Suppressor macrophage (primary cell): Measurements from ENCODE around the gene EPS8L1.
"Not testable (repeated sequence)": the region's sequence is repeated elsewhere in the genome, so short reads cannot be mapped to it uniquely, and the experiment has no call there.

Experiments used
- DNase-seq, 4 experiments: peaks; one replicate each; pipeline ENCODE4 v3.0.0-alpha.2; 2020 to 2022
- total RNA-seq, 17 experiments: gene quantifications; one replicate each; lab custom pipeline; 2026; ENCODE audit warnings: mixed read lengths in 6 of 17, inconsistent platforms in 3 of 17; lab: John Stamatoyannopoulos, UW

The EPS8L1 gene
- 0.35 to 7.5 (median 1.7) reads per million in 17 experiments for total RNA-seq

DNA sequence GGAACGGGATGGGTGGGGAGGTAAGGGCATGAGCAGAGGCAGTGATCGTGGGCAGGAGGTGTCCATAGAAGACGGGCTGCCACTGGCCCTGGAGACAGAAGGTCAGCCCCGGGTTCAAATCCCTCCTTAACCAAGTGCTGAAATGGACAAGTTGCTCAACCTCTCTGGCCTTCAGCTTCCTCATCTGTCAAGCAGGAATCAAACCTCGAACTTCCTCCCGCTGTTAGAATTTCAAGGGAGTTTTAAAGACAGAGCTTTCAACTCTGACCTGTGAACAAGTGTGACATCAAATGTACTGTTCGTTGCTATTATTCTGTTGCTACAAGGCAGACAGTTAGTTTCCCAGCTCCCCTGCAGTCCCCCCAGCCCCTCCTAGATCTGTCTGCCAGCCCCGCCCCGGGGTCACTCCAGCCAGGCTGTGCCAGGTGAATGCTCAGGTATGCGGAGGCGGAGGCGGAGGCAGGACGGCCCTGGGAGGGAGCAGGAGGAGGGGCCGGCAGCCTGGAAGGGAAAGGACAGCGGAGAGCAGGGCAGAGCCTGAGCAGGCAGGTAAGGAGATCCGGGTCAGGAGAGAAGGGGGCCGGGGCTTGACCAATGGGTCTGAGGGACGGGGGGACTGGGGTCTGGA is at the start of gene EPS8L1:
Gene EPS8L1 (plus strand): TSS at position 499 of the 628 bp plus-strand sequence. CDS start 576 bp downstream, outside the sequence.
- peak; percentile 61 to 81 (median 74) for DNase-seq

DNA sequence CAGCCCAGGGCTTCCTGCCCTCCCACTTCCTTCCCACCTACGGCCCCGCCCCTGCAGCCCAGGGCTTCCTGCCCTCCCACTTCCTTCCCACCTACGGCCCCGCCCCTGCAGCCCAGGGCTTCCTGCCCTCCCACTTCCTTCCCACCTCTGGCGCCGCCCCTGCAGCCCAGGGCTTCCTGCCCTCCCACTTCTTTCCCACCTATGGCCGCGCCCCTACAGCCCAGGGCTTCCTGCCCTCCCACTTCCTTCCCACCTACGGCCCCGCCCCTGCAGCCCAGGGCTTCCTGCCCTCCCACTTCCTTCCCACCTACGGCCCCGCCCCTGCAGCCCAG is 48.6 kb upstream of the EPS8L1 start:
- DNase-seq, result not testable (repeated sequence)

DNA sequence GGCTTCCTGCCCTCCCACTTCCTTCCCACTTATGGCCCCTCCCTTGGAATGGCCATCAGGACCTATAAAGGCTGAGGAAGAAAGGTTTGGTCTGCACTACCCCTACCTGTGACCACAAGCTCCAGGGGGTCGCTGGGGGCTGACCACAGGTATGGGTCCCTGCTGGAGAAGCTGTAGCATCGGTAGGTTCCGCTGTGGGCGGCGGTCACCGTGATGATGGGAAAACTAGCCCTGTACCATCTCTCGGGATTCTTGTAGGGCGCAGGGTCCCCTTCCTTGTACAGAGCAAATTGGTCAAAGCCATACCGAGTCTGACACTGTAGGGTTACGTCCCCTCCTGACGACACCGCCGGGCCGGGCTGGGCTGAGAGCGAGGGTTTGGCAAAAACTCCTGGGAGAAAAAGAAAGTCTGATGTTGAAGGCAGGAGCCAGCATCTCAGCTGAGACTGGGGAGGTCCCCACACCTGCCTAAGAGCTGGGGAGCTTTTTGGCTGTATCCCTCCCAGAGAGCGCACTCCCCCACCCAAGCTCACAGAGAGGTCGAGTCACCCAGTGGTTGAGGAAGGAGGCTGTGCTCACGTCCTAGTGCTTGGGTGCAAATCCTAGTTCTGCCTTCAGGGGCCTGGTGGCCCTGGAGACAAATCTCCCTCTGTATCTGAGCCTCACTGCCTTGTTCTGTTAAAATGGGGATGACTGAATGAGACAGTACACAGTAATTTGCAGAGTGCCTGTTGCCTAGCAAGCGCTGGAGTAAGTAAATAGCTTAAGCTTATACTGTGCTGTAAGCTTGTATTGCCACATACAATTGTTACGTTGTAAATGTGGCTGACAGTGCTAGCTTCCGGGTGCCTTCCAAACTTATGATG is 48.0 kb upstream of the EPS8L1 start:
- peak in 2 of 4 experiments; percentile 16 to 27 for DNase-seq

DNA sequence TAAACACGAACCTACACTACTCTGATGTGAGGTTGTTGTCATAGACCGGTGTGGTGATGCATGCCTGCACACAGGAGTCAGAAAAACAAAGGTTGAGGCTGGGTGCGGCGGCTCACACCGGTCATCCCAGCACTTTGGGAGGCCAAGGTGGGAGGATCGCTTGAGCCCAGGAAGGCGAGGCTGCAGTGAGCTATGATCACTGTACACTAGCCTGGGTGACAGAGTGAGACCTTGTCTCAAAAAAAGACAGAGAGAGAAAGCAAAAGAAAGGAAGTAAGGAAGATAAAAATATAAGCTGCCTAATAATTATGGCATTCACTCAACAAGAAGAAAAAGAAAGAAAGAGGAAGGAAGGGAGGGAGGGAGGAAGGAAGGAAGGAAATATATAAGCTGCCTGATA is 46.9 kb upstream of the EPS8L1 start:
- no peak for DNase-seq

DNA sequence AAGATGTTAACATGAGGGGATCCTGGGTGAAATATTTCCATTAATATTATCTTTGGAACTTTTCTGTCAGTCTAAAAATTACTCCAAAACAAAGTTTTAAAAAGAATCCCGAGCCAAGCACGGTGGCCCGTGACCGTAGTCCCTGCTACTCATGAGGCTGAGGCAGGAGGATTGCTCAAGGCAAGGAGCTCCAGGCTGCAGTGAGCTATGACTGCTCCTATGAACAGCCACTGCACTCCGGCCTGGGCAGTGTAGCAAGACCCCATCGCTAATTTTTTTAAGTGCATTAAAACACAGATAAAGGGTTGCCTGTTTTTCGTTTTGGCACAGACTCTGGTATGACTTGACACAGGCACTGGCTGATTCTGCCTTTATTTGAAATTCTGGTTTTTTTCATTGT is 44.5 kb upstream of the EPS8L1 start:
- no peak for DNase-seq

DNA sequence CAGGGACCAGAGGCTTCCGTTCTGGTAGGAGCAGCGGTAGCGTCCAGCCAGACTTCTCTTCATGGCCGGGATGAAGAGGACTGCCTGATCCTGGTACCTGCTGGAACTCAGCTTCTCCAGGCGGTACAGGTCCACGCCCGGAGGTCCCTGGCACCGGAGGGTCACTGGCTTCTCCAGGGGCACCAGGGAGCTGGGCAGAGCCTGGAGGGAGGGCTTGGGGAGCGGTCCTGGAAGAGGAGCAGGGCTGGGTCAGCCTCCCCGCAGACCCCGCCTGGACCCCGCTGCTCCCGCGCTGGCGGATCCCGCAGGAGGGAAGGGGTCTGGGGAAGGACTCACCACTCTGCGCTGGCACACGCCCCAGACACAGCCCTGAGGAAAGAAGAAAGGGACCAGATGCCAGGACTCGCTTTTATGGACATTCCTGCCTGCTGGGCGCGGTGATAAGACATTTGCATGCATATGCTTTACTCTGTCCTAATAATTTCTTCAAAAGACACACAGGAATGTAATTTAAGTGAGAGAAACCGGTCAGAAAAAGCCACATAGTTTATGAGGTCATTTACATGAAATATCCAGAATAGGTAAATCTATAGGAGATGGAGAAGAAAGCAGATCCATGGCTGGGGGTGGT is 43.4 kb upstream of the EPS8L1 start:
- no peak for DNase-seq

DNA sequence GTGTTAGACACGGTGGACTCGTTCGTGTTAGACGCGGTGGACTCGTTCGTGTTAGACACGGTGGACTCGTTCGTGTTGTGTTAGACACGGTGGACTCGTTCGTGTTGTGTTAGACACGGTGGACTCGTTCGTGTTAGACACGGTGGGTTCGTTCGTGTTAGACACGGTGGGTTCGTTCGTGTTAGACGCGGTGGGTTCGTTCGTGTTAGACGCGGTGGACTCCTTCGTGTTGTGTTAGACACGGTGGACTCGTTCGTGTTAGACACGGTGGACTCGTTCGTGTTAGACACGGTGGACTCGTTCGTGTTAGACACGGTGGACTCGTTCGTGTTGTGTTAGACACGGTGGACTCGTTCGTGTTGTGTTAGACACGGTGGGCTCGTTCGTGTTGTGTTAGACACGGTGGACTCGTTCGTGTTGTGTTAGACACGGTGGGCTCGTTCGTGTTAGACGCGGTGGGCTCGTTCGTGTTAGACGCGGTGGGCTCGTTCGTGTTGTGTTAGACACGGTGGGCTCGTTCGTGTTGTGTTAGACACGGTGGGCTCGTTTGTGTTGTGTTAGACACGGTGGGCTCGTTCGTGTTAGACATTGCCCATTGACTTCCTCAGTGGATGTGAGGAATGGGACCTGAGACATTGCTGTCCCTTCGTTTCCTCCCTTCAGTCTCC is 42.6 kb upstream of the EPS8L1 start:
- DNase-seq, result not testable (repeated sequence)

DNA sequence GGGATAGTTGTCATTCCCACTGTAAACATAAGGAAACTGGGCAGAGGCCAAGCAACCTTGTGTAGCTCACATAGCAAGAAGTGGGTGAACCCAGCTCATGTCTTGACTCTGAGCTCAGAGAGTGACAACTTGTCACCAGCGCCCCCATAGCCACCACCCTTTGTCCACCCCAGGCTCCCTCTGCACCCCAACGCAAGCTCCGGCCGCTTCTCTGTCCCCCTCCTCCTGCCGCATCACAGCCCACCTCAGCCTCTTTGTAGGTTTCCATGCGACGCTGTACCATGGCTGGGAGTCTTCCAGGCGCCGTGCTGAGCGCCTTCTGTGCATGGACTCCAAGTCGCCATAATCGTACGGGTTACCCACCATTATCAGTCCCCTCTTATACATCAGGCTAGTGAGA is 40.9 kb upstream of the EPS8L1 start:
- DNase-seq, result no peak

DNA sequence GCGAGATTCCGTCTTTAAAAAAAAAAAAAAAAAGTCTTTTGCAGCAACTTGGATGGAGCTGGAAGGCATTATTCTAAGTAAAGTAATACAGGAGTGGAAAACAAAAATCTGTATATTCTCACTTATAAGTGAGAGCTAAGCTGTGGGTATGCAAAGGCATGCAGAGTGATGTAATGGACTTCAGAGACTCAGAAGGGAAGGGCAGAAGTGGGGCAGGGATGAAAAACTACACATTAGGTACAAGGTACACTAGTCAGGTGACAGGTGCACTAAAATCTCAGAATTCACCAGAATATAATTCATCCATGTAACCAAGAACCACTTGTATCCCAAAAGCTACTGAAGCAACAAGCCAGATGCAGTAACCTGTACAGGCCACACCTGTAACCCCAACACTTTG is 39.6 kb upstream of the EPS8L1 start:
- no peak for DNase-seq

DNA sequence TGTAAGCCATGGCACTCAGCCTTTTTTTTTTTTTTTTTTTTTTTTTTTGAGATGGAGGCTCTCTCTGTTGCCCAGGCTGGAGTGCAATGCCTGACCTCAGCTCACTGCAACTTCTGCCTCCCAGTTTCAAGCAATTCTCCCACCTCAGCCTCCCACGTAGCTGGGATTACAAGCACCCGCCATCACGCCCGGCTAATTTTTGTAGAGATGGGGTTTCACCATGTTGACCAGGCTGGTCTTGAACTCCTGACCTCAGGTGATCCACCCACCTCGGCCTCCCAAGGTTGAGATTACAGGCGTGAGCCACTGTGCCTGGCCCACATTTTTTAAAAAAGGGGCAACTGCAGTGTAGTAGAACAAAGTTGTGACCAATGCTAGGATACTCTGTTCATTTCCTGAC is 38.1 kb upstream of the EPS8L1 start:
- DNase-seq, result not testable (repeated sequence)

DNA sequence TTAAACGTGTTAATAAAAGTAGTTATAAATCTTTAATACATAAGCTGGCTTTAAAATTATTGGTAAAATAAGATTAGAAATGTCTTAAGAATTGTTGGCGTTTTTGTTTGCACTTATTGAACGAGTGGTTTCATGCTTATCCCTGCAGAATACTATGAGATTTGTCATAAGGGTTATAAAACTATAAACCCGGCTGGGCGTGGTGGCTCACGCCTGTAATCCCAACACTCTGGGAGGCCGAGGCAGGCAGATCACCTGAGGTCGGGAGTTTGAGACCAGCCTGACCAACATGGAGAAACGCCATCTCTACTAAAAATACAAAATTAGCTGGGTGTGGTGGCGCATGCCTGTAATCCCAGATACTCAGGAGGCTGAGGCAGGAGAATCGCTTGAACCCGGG is 35.0 kb upstream of the EPS8L1 start:
- DNase-seq, result not testable (repeated sequence)

DNA sequence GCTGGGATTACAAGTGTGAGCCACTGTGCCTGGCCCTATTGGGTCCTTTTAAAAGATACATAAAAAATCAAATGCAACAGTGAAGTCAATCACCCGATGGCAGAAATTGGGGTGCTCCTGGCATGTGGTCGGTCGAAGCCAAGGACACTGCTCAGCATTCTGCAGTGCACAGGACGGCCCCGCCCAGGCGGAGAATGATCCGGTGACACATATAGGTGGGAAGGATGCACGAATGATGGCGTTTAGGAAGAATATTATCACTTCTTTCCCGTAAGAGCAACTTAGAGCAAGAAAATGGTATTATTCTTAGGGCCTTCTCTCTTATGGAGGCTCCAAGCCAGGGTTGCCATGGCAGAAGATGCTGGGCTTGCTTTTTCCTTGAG is 34.4 kb upstream of the EPS8L1 start:
- no peak for DNase-seq

DNA sequence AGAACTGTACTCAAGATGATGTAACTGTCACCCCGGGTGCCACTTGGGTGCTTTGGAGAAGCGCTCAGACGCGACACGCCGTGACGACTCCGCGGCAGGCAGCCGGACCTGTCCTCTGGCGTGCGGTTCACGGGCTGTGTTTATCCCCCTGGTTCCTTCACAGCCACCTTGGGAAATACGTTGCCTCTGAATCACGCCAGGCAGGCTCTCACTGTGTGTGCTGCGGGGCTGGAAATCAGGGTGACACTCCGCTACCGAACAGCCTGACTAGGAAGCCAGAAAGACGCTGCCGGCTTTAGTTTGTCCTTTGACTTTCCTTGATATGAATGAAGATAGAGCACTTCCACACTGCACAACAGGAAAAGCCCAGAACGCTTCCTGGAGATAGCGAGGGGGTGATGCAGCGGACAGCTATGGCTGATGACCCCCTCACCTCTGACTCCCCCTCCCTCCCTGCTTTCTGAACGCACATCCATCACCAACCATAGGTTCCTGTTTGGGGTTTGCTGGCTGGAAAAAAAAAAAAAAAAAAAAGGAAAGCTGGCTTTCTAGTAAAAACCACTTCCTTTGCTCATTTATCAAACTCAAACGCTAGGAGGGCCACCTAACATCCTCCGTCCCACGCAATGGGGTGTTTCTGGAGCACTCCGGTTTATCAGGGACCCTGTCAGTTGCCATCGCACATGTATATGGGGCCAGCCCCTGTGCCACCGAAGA is 33.9 kb upstream of the EPS8L1 start:
- peak in 3 of 4 experiments; percentile 24 to 43 (median 32) for DNase-seq

DNA sequence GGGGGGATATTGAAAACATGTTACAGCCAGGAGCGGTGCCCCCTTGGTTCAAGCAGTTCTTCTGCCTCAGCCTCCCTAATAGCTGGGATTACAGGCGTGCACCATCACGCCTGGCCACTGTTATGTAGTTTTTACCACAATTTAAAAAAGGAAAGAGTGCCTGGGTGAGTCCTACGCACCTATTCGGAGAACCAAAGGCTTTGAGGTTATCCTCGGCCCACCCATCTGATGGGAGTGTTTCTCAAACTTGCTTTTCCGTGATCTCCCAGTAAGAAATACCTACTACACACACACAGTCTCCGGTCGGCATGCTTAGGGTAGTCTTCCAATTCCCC is 33.4 kb upstream of the EPS8L1 start:
- DNase-seq, result no peak

DNA sequence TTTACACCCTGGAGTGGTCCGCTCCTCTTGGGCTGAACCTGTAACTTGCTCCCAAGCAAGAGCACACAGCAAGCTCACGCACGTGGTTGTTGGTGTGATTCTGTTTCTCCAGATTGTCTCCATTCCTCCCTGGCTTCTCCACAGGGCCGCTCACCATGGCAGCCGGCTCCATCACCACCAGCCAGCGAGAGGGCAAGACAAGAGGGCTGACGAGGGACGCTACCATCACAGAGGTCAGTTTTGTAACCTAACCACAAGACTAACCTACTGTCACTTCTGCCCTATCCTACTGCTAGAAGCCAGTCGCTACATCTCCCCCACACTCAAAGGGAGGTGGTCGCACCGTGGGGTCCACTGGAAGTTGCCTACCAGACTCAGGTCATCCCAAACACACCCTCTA is 33.0 kb upstream of the EPS8L1 start:
- no peak for DNase-seq

DNA sequence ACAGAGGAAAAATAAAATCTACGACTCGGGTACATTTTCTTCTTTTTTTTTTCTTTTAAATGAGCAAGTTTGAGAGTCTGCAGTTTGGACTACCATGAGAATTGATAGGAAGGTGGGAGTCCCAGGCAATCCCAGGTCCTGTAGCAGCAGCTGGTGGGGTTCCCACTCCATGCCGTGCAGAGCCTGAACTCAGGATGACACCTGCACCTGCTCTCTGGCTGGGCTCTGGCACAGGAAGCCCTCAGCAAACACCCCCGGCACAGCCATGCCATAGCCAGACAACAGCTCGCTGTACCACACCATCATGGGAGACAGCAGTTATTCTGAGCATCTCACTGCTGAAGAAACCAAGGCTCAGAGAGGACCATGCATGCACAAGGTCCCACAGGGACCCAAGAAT is 31.4 kb upstream of the EPS8L1 start:
- no peak for DNase-seq

DNA sequence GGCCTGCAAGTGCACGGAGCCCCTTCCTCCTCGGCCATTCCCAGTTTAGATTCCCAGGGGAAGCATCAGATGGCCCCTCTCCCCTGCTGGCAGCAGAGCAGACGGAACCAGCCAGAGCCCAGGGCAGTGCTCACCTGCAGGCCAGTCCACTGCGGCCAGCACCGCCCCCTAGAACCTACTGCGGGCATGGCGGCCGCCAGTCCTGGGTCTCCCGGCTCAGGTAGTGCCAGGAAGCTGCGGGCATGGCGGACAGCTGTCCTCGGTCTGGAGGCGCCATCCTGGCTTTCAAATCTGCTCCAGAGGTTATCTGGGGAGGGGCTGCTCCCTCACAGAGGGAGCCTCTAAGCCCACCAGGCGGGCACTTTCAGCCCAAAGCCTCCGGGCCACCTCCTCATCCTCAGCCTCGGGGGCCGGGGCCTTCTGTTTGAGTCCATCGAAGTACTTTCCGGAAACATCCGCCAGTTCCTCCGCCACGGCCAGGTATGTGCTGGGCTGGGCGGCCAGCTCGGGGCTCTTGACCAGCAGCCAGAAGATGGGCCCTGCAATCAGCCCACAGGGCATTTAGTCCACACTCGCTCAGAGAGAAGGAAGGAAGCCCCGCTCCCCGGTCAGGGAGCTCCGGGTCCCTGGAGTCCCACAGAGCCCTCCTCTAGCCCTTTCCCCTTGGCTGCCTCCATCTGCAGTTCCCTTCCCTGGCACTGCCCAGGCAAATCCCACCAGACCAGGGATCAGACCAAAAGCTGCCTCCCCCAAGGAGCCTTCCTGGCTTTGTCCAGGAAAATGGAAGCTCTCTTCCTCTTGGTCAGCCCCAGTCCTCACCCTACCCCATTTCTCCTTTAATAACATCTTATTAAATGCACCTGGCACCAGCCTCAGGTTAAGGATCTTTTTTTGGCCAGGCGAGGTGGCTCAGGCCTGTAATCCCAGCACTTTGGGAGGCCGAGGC is 30.6 kb upstream of the EPS8L1 start:
- DNase-seq, result no peak

DNA sequence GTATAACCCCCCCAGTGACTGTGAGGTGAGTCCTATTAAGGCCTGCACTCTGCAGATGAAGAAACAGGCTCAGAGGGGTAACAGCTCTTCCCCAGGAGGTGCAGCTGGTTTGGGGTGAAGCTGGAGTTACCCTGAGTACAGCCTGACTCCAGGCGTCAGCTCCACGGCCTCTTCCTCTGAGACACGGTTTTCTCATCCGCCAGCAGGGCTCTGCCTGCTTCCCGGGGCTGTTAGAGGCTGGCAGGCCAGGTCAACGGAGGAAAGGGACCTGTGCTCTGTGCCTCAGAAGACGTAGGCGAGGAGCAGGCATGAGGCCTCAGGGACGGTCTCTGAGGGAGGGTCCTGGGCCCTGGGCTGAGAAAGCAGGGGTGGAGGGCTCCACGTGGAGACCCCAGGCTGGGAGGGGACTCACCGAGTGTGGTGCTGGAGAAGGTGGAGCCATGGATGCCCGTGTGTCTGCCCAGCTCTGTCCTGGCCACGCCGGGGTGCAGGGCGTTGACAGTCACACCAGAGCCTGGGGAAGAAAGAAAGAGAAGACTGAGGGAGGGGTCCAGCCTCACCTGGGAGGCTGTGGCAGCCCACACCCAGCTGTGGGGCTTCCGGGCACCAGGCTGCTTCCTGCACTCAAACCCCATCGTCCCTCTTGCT is 28.6 kb upstream of the EPS8L1 start:
- DNase-seq, result no peak

DNA sequence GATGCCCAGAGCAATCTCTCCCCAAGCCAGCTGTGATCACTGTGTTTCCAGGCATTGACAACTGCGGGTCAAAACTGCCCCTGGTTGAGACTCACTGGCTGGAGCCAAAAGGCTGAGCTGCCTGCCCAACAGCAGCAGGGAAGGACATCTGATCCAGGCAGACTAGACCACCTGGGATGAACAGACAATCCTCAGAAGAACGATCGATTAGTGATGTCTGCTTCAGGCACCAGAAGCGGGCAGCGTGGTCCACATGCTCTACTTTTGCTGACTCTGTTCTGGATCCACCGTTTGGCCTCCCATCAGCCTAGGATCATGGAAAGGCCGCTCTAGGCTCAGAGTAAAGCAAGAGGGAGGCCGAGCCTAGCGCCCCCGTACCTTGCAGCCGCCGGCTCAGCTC is 27.7 kb upstream of the EPS8L1 start:
- no peak for DNase-seq

DNA sequence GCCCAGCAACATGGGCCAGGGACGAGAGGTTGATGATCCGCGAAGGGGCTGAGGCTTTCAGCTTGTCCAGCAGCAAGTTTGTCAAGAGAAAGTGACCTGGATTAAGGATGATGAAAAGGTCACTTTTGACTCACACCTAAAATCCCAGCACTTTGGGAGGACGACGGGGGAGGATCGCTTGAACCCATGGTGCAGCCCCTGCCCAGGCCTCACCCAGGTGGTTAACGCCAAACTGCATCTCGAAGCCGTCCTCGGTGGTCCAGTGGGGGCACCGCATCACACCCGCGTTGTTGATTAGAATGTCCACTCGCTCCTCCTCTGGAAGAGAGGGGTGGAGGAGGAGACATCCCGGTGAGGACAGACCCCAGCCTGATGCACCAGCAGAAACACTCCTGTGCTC is 27.2 kb upstream of the EPS8L1 start:
- no peak for DNase-seq
